ENCODE results near the gene ZNF618. TPM values are rescaled to one million over a fixed set of nuclear protein-coding genes. Genes with fewer than 3 reads are reported as not detected.

Gene ZNF618
- total RNA-seq, 1 donor from 2014 or later, result 51.5 TPM

- Mint-ChIP-seq H3K9me3 (no peaks in the 10 kb centered on the region), H3K4me1 (ENCODE audit: unreplicated experiment) (no peaks in the 10 kb centered on the region), H3K36me3 (peaks cover 19% of the 10 kb centered on the region), H3K27me3 (no peaks in the 10 kb centered on the region), H3K4me3 (no peak overlapping the region), H3K27ac (no peak overlapping the region)
- TF ChIP-seq CTCF (conservative IDR thresholded peaks at IDR 0.05), result no peak
- DNase-seq (ENCODE audit: extremely low spot score, unreplicated experiment), result peak; percentile 57
Measured at GRCh38 chr9:114002271-114002985, 126.3 kb downstream of the ZNF618 start.

- Mint-ChIP-seq H3K27ac (no peak overlapping the region), H3K36me3 (peaks cover 22% of the 10 kb centered on the region), H3K4me1 (ENCODE audit: unreplicated experiment) (no peaks in the 10 kb centered on the region), H3K9me3 (no peaks in the 10 kb centered on the region), H3K27me3 (no peaks in the 10 kb centered on the region), H3K4me3 (no peak overlapping the region)
- no peak for TF ChIP-seq CTCF (conservative IDR thresholded peaks at IDR 0.05)
- no peak for DNase-seq (ENCODE audit: extremely low spot score, unreplicated experiment)
Measured at GRCh38 chr9:114002986-114003350, 126.9 kb downstream of the ZNF618 start.

- Mint-ChIP-seq H3K36me3 (peaks cover 23% of the 10 kb centered on the region), H3K27me3 (no peaks in the 10 kb centered on the region), H3K27ac (no peak overlapping the region), H3K4me1 (ENCODE audit: unreplicated experiment) (no peaks in the 10 kb centered on the region), H3K9me3 (no peaks in the 10 kb centered on the region), H3K4me3 (no peak overlapping the region)
- DNase-seq (ENCODE audit: extremely low spot score, unreplicated experiment), result no peak
- TF ChIP-seq CTCF (conservative IDR thresholded peaks at IDR 0.05), result no peak
Measured at GRCh38 chr9:114003351-114003750, 127.2 kb downstream of the ZNF618 start.

GRCh38 chr9:114003758-114004157 is 127.6 kb downstream of the ZNF618 start:
- peaks cover 23% of the 10 kb centered on the region for H3K36me3 Mint-ChIP-seq
- H3K4me1 Mint-ChIP-seq (ENCODE audit: unreplicated experiment), result no peaks in the 10 kb centered on the region
- H3K9me3 Mint-ChIP-seq, result no peaks in the 10 kb centered on the region
- DNase-seq (ENCODE audit: extremely low spot score, unreplicated experiment), result no peak
- TF ChIP-seq CTCF (conservative IDR thresholded peaks at IDR 0.05), result no peak
- no peaks in the 10 kb centered on the region for H3K27me3 Mint-ChIP-seq
- no peak overlapping the region for H3K27ac Mint-ChIP-seq
- no peak overlapping the region for H3K4me3 Mint-ChIP-seq

- Mint-ChIP-seq H3K4me3 (no peak overlapping the region), H3K9me3 (no peaks in the 10 kb centered on the region), H3K27ac (no peak overlapping the region), H3K4me1 (ENCODE audit: unreplicated experiment) (no peaks in the 10 kb centered on the region), H3K36me3 (peaks cover 27% of the 10 kb centered on the region), H3K27me3 (no peaks in the 10 kb centered on the region)
- peak; percentile 58 for DNase-seq (ENCODE audit: extremely low spot score, unreplicated experiment)
- no peak for TF ChIP-seq CTCF (conservative IDR thresholded peaks at IDR 0.05)
Measured at GRCh38 chr9:114004221-114004716, 128.2 kb downstream of the ZNF618 start.

All from type B pancreatic cell (in vitro differentiated cells).